H1 (cell line): ENCODE measurements around the gene ZC3H12C. TPM values are rescaled to one million over a fixed set of nuclear protein-coding genes. Genes with fewer than 3 reads are reported as not detected.

ENCODE experiments used
- CTCF ChIA-PET: fragments of 300-600 bp; sonication (Branson Sonifier 250); formaldehyde crosslinking; loops from one replicate; lab custom pipeline; 2021; ENCODE audit not compliant: partially characterized antibody; lab: Charles Lee
- POLR2A ChIA-PET: fragments of 300-600 bp; sonication (Branson Sonifier 250); formaldehyde crosslinking; loops from one replicate; lab custom pipeline; 2021; ENCODE audit warnings: inconsistent platforms; ENCODE audit not compliant: partially characterized antibody; lab: Charles Lee
- DNase-seq, 2 experiments: peaks; one replicate each; pipeline versions ENCODE4 v3.0.0 to v3.0.0-alpha.2; 2010 to 2022; ENCODE audit warnings: low spot score in 2 of 2, low read depth in 1 of 2, mixed read lengths in 1 of 2
- FAIRE-seq: peaks from 2 replicates; lab custom pipeline; 2011; peaks lifted over from hg19 to GRCh38; lab: Jason Lieb, UNC
- H2AFZ ChIP-seq: 2 replicates; pipeline ENCODE4 v1.8.1; 2012; ENCODE audit warnings: low read length, inconsistent platforms
- H2AK5ac ChIP-seq: 2 replicates; pipeline ENCODE4 v1.6.1; 2013; ENCODE audit warnings: low read depth, low read length
- H2BK120ac ChIP-seq: replicated peaks from 2 replicates; pipeline ENCODE3; 2013; ENCODE audit warnings: low read depth, low read length, inconsistent platforms
- H2BK12ac ChIP-seq: 2 replicates; pipeline ENCODE4 v1.6.1; 2013; ENCODE audit warnings: low read depth, low read length
- H2BK15ac ChIP-seq: 2 replicates; pipeline ENCODE4 v1.6.1; 2013; ENCODE audit warnings: low read length
- H2BK20ac ChIP-seq: 2 replicates; pipeline ENCODE4 v1.6.1; 2013; ENCODE audit warnings: low read length
- H2BK5ac ChIP-seq: 2 replicates; pipeline ENCODE4 v1.6.1; 2013; ENCODE audit warnings: low read depth, low read length
- H3K14ac ChIP-seq: 2 replicates; pipeline ENCODE4 v1.6.1; 2013; ENCODE audit warnings: inconsistent platforms; ENCODE audit not compliant: insufficient read length
- H3K18ac ChIP-seq: 2 replicates; pipeline ENCODE4 v1.6.1; 2013; ENCODE audit warnings: low read length; ENCODE audit errors: extremely low read depth
- H3K23ac ChIP-seq: 2 replicates; pipeline ENCODE4 v1.6.1; 2013; ENCODE audit warnings: inconsistent platforms; ENCODE audit not compliant: insufficient read length
- H3K23me2 ChIP-seq: 2 replicates; pipeline ENCODE4 v1.6.1; 2013; ENCODE audit warnings: low read depth, low read length
- H3K27ac ChIP-seq: 2 replicates; pipeline ENCODE4 v1.6.1; 2011; ENCODE audit warnings: low read depth, low read length, inconsistent platforms
- H3K27me3 ChIP-seq, 4 experiments: replicated peaks in 1 of 4; 1 replicate in 1 of 4; 2 replicates in 3 of 4; pipeline versions ENCODE4 v1.6.1 to v1.8.1; 2011 to 2013; ENCODE audit warnings: low read length in 3 of 4, mild to moderate bottlenecking in 3 of 4, inconsistent platforms in 2 of 4, mixed read lengths in 2 of 4, moderate library complexity in 1 of 4; ENCODE audit not compliant: control insufficient read depth in 3 of 4, insufficient read depth in 3 of 4; ENCODE audit errors: extremely low read depth in 1 of 4
- H3K36me3 ChIP-seq, 4 experiments: 2 replicates each; pipeline versions ENCODE4 v1.6.1 to v1.8.1; 2011 to 2013; ENCODE audit warnings: mild to moderate bottlenecking in 4 of 4, low read length in 3 of 4, moderate library complexity in 2 of 4, control low read depth in 1 of 4, inconsistent platforms in 1 of 4; ENCODE audit not compliant: insufficient read depth in 4 of 4, control insufficient read depth in 2 of 4
- H3K4ac ChIP-seq: replicated peaks from 2 replicates; pipeline ENCODE3; 2013; ENCODE audit warnings: low read length, low read depth, mixed read lengths, inconsistent platforms; ENCODE audit not compliant: insufficient read length
- H3K4me1 ChIP-seq, 4 experiments: replicated peaks in 1 of 4; 1 replicate in 1 of 4; 2 replicates in 3 of 4; pipeline versions ENCODE4 v1.6.1 to v1.8.1; 2011 to 2013; ENCODE audit warnings: low read length in 3 of 4, inconsistent platforms in 2 of 4, mixed read lengths in 1 of 4; ENCODE audit not compliant: insufficient read depth in 4 of 4, control insufficient read depth in 3 of 4
- H3K4me2 ChIP-seq, 2 experiments: 2 replicates each; pipeline versions ENCODE4 v1.6.1 to v1.8.1; 2011 to 2013; ENCODE audit warnings: low read depth in 2 of 2, low read length in 2 of 2, control low read depth in 1 of 2, inconsistent platforms in 1 of 2, mild to moderate bottlenecking in 1 of 2; ENCODE audit not compliant: insufficient read depth in 1 of 2
- H3K4me3 ChIP-seq, 4 experiments: fragments of 200-600, 300-600 bp in 1 of 4; sonication (generic), shearing (Covaris generic), sonication (Bioruptor Twin) in 1 of 4; 2 replicates each; pipeline versions ENCODE4 v1.5.1 to v1.8.1; 2011 to 2016; ENCODE audit warnings: low read length in 4 of 4, low read depth in 3 of 4, control low read depth in 2 of 4, inconsistent platforms in 2 of 4, mild to moderate bottlenecking in 2 of 4, mixed read lengths in 1 of 4, moderate library complexity in 1 of 4; ENCODE audit not compliant: insufficient read depth in 2 of 4; ENCODE audit errors: extremely low read depth in 1 of 4
- H3K56ac ChIP-seq: replicated peaks from 2 replicates; pipeline ENCODE3; 2013; ENCODE audit warnings: low read depth, mild to moderate bottlenecking, mixed read lengths, low read length, inconsistent platforms; ENCODE audit not compliant: insufficient read length
- H3K79me1 ChIP-seq: 2 replicates; pipeline ENCODE4 v1.6.1; 2013; ENCODE audit warnings: low read depth, low read length, control low read depth
- H3K79me2 ChIP-seq, 2 experiments: 2 replicates each; pipeline versions ENCODE4 v1.6.1 to v1.8.1; 2012 to 2013; ENCODE audit warnings: low read length in 2 of 2, mild to moderate bottlenecking in 2 of 2, inconsistent platforms in 1 of 2; ENCODE audit not compliant: insufficient read depth in 2 of 2, control insufficient read depth in 1 of 2
- H3K9ac ChIP-seq, 4 experiments: replicated peaks in 1 of 4; 1 replicate in 1 of 4; 2 replicates in 3 of 4; pipeline versions ENCODE4 v1.6.1 to v1.8.1; 2011 to 2013; ENCODE audit warnings: low read depth in 3 of 4, low read length in 3 of 4, control low read depth in 2 of 4, mild to moderate bottlenecking in 2 of 4, moderate library complexity in 2 of 4, inconsistent platforms in 1 of 4; ENCODE audit errors: extremely low read depth in 1 of 4
- H3K9me3 ChIP-seq, 2 experiments: 2 replicates each; pipeline versions ENCODE4 v1.6.1 to v1.8.1; 2012 to 2013; ENCODE audit warnings: mild to moderate bottlenecking in 2 of 2, moderate library complexity in 2 of 2, control low read depth in 1 of 2, inconsistent platforms in 1 of 2, low read depth in 1 of 2, low read length in 1 of 2, mixed read lengths in 1 of 2; ENCODE audit not compliant: insufficient read depth in 2 of 2
- H4K20me1 ChIP-seq, 2 experiments: replicated peaks in 1 of 2; 2 replicates each; pipeline versions ENCODE3 to v1.8.1; 2011 to 2013; ENCODE audit warnings: inconsistent platforms in 2 of 2, low read length in 2 of 2, mild to moderate bottlenecking in 1 of 2; ENCODE audit not compliant: insufficient read depth in 2 of 2, control insufficient read depth in 1 of 2
- H4K5ac ChIP-seq: 2 replicates; pipeline ENCODE4 v1.6.1; 2013; ENCODE audit warnings: low read length, low read depth, mixed read lengths, inconsistent platforms; ENCODE audit not compliant: insufficient read length
- H4K8ac ChIP-seq: 2 replicates; pipeline ENCODE4 v1.8.0; 2013; ENCODE audit warnings: mild to moderate bottlenecking, moderate library complexity, low read length, inconsistent platforms; ENCODE audit not compliant: insufficient read depth; ENCODE audit errors: extremely low read depth
- H4K91ac ChIP-seq: replicated peaks from 2 replicates; pipeline ENCODE3; 2013; ENCODE audit warnings: low read length, mixed read lengths, inconsistent platforms; ENCODE audit not compliant: insufficient read length
- CHD1 ChIP-seq: IDR thresholded peaks from 2 replicates; pipeline ENCODE4 v1.6.1; 2012; ENCODE audit warnings: low read depth, low read length, improper control_type of control experiment
- TCF12 ChIP-seq: IDR thresholded peaks from 2 replicates; pipeline ENCODE4 v1.6.1; 2011; ENCODE audit warnings: low read depth, mild to moderate bottlenecking, low read length
- WGBS, 2 experiments: shearing (Covaris generic) in 1 of 2; methylation state at CpG; one replicate each; pipeline versions ENCODE4 v1.1.6 to v1.1.7; 2013 to 2015; ENCODE audit warnings: low lambda C conversion rate in 2 of 2, mixed read lengths in 2 of 2, inconsistent platforms in 1 of 2, low coverage in 1 of 2, missing lambda C conversion rate in 1 of 2; ENCODE audit not compliant: insufficient replicate concordance in 2 of 2, insufficient coverage in 1 of 2, insufficient read length in 1 of 2; ENCODE audit errors: extremely low coverage in 1 of 2, missing lambda C conversion rate in 1 of 2; 5-methylcytosine and 5-hydroxymethylcytosine counted together
- polyA plus RNA-seq, 7 experiments: library from polyadenylated mRNA; depleted of rRNA in 3 of 7; stranded (reverse) in 5 of 7; unstranded in 2 of 7; fragments of >200 nt in 5 of 7; fragments of 200-250 nt in 2 of 7; gene quantifications; 1 replicate in 5 of 7; 2 replicates in 1 of 7; 4 replicates in 1 of 7; pipeline versions ENCODE4 v1.2.1 to v1.2.3, GENCODE V29; 2011 to 2013; ENCODE audit warnings: missing spikeins in 2 of 7, mixed read lengths in 2 of 7
- total RNA-seq: library from RNA; stranded (reverse); fragmentation: NEBNext Ultra II Directional; extraction: Animal tissue kit (Norgen Biotek cat#: 25700); gene quantifications from 2 replicates; pipeline ENCODE4 v1.2.1, GENCODE V29; 2021

ZC3H12C gene
- total and polyA plus RNA-seq, 2 of the 8 experiments (the other 6 are each of a cell fraction or from before 2014, with no cell fraction given): 2.0 to 2.7 TPM

GRCh38 chr11:110207123-110207522 lies 113.9 kb downstream of the ZC3H12C start:
- TF ChIP-seq TCF12 (0 out of 2 replicates have a peak, but pooled peaks have one; percentile 22), CHD1 (no peak)
- H2BK5ac ChIP-seq: no peak overlapping the region
- no peak overlapping the region for H2BK15ac ChIP-seq
- no peaks in the 10 kb centered on the region for H3K36me3 ChIP-seq
- H4K8ac ChIP-seq: no peak overlapping the region
- no peaks in the 10 kb centered on the region for H3K79me2 ChIP-seq
- no peak overlapping the region for H3K27ac ChIP-seq
- no peak overlapping the region for H3K56ac ChIP-seq
- no peaks in the 10 kb centered on the region for H4K20me1 ChIP-seq
- H3K9me3 ChIP-seq: no peaks in the 10 kb centered on the region
- no peak overlapping the region for H3K18ac ChIP-seq
- H3K27me3 ChIP-seq: no peaks in the 10 kb centered on the region
- no peaks in the 10 kb centered on the region for H3K79me1 ChIP-seq
- H3K23me2 ChIP-seq: no peaks in the 10 kb centered on the region; the same call in 1 of the 2 replicates
- H3K4ac ChIP-seq: no peak overlapping the region
- no peak overlapping the region for H3K4me2 ChIP-seq
- H3K14ac ChIP-seq: no peak overlapping the region
- no peak overlapping the region for H3K9ac ChIP-seq
- no peaks in the 10 kb centered on the region; a peak in 1 of 7 replicates for H3K4me1 ChIP-seq
- no peak overlapping the region for H4K91ac ChIP-seq
- 88% methylated on average over 6 of the region's 6 CpGs; no CpG with 5 or more reads in 1 of the 2 experiments for WGBS, 2 experiments
- no peak overlapping the region for H3K4me3 ChIP-seq
- H2AFZ ChIP-seq: no peak overlapping the region
- no peak for FAIRE-seq
- H3K23ac ChIP-seq: no peak overlapping the region
- no peak overlapping the region for H4K5ac ChIP-seq
- no peak for DNase-seq
- no peak overlapping the region for H2BK120ac ChIP-seq
- POLR2A ChIA-PET: interaction anchor here (1.3 kb wide), 1 partner anchor 10 kb away, joined by 3 read pairs; no protein-coding TSS in a partner anchor
- CTCF ChIA-PET: interaction anchor here (0.6 to 12.7 kb wide), 3 partner anchors 169 to 226 kb away, joined by 3 to 130 read pairs (median 4); partner anchors contain the start of gene FDX1
- H2BK20ac ChIP-seq: no peak overlapping the region
- no peak overlapping the region for H2BK12ac ChIP-seq
- no peak overlapping the region for H2AK5ac ChIP-seq
